Neural progenitor cell (in vitro differentiated cells): ENCODE results near the gene KRTAP2-3. TPM values are rescaled to one million over a fixed set of nuclear protein-coding genes. Genes with fewer than 3 reads are reported as not detected.
A peak's percentile ranks its signal among the peaks of the same experiment; 100 is the strongest.

Source experiments
- DNase-seq: peaks from one replicate; pipeline ENCODE4 v3.0.0-alpha.2; 2016; ENCODE audit warnings: low spot score
- H2AFZ ChIP-seq: fragments of 200-600 bp; sonication (generic); replicated peaks from 2 replicates; pipeline ENCODE4 v1.6.1; 2016; ENCODE audit warnings: antibody characterized with exemption
- H3F3A ChIP-seq: fragments of 200-600 bp; sonication (generic); 2 replicates; pipeline ENCODE4 v1.6.1; 2016; ENCODE audit warnings: antibody characterized with exemption, low read depth
- H3K27ac ChIP-seq: fragments of 200-600 bp; sonication (generic); 2 replicates; pipeline ENCODE4 v1.5.1; 2016; ENCODE audit warnings: mild to moderate bottlenecking
- H3K27me3 ChIP-seq: fragments of 200-600 bp; sonication (generic); 2 replicates; pipeline ENCODE4 v1.6.1; 2016; ENCODE audit warnings: mild to moderate bottlenecking, moderate library complexity
- H3K36me3 ChIP-seq: fragments of 200-600 bp; sonication (generic); 2 replicates; pipeline ENCODE4 v1.5.1; 2016
- H3K4me1 ChIP-seq: fragments of 200-600 bp; sonication (generic); 2 replicates; pipeline ENCODE4 v1.6.1; 2016; ENCODE audit warnings: mixed run types
- H3K4me2 ChIP-seq: fragments of 200-600 bp; sonication (generic); 2 replicates; pipeline ENCODE4 v1.6.1; 2016
- H3K4me3 ChIP-seq: fragments of 200-600 bp; sonication (generic); 2 replicates; pipeline ENCODE4 v1.5.1; 2016
- H3K79me2 ChIP-seq: fragments of 200-600 bp; sonication (generic); 2 replicates; pipeline ENCODE4 v1.6.1; 2016; ENCODE audit warnings: low read depth
- H3K9ac ChIP-seq: fragments of 200-600 bp; sonication (generic); 2 replicates; pipeline ENCODE4 v1.6.1; 2016
- H3K9me3 ChIP-seq: fragments of 200-600 bp; sonication (generic); 2 replicates; pipeline ENCODE4 v1.5.1; 2016; ENCODE audit warnings: low read depth
- H4K20me1 ChIP-seq: fragments of 200-600 bp; sonication (generic); 2 replicates; pipeline ENCODE4 v1.6.1; 2016; ENCODE audit warnings: low read depth
- H3K27ac Mint-ChIP-seq: 3 replicates; pipeline ENCODE4 v1.8.0; 2021; ENCODE audit warnings: mixed read lengths
- H3K27me3 Mint-ChIP-seq: 2 replicates; pipeline ENCODE4 v1.8.0; 2022; ENCODE audit warnings: low read depth, mild to moderate bottlenecking, inconsistent platforms, moderate library complexity, mixed read lengths; ENCODE audit not compliant: insufficient read depth
- H3K36me3 Mint-ChIP-seq: 3 replicates; pipeline ENCODE4 v1.8.0; 2021; ENCODE audit warnings: mixed read lengths
- H3K4me1 Mint-ChIP-seq: 3 replicates; pipeline ENCODE4 v1.8.0; 2021; ENCODE audit warnings: mixed read lengths
- H3K4me3 Mint-ChIP-seq: 3 replicates; pipeline ENCODE4 v1.8.0; 2021; ENCODE audit warnings: mild to moderate bottlenecking, moderate library complexity, mixed read lengths
- H3K9me3 Mint-ChIP-seq: 3 replicates; pipeline ENCODE4 v1.8.0; 2020; ENCODE audit warnings: mixed read lengths
- CTCF ChIP-seq: fragments of 200-600 bp; sonication (generic); IDR thresholded peaks from 2 replicates; pipeline ENCODE4 v1.5.1; 2017; ENCODE audit warnings: antibody characterized with exemption, mild to moderate bottlenecking
- EZH2 ChIP-seq: fragments of 200-600 bp; sonication (generic); IDR thresholded peaks from 2 replicates; pipeline ENCODE4 v1.6.1; 2017; ENCODE audit warnings: antibody characterized with exemption, mild to moderate bottlenecking, moderate library complexity
- EZH2phosphoT487 ChIP-seq: fragments of 200-600 bp; sonication (generic); IDR thresholded peaks from 2 replicates; pipeline ENCODE4 v1.6.1; 2017; ENCODE audit warnings: antibody characterized with exemption
- total RNA-seq: library from RNA; depleted of rRNA; stranded (reverse); fragments of >200 nt; gene quantifications from 2 replicates; pipeline ENCODE4 v1.2.3, GENCODE V29; 2015; ENCODE audit warnings: low replicate concordance

Gene KRTAP2-3
- total RNA-seq, 1 donor from 2014 or later = not detected

- peaks cover 18% of the 10 kb centered on the region for H3K4me1 ChIP-seq
- no peaks in the 10 kb centered on the region for H4K20me1 ChIP-seq
- TF ChIP-seq EZH2 (no peak), EZH2phosphoT487 (no peak), CTCF (no peak)
- Mint-ChIP-seq H3K27me3 (no peaks in the 10 kb centered on the region), H3K27ac (no peak overlapping the region), H3K4me3 (no peak overlapping the region), H3K36me3 (no peaks in the 10 kb centered on the region), H3K4me1 (peaks cover 6% of the 10 kb centered on the region), H3K9me3 (no peaks in the 10 kb centered on the region)
- no peaks in the 10 kb centered on the region for H3K27me3 ChIP-seq
- peak overlapping the region; percentile 8 for H2AFZ ChIP-seq
- DNase-seq = peak; percentile 56
- H3K36me3 ChIP-seq = no peaks in the 10 kb centered on the region
- H3K79me2 ChIP-seq = no peaks in the 10 kb centered on the region
- H3K27ac ChIP-seq = no peak overlapping the region
- H3K4me3 ChIP-seq = no peak overlapping the region
- no peaks in the 10 kb centered on the region for H3F3A ChIP-seq
- H3K4me2 ChIP-seq = peak overlapping the region; percentile 28
- H3K9me3 ChIP-seq = no peaks in the 10 kb centered on the region
- no peak overlapping the region for H3K9ac ChIP-seq
These were observed 50.6 kb downstream of the KRTAP2-3 start for GRCh38 chr17:41009301-41009760.

Other genes starting within 250 kb of the KRTAP2-3 start
- 7.5 and 19.3 TPM in 2 replicates for gene KRT10, start 237.5 kb downstream of the KRTAP2-3 start, total RNA-seq
- gene KRT12, start 192.9 kb downstream of the KRTAP2-3 start, total RNA-seq = not detected in 2 replicates
- not detected in 2 replicates for gene KRT20, start 174.9 kb downstream of the KRTAP2-3 start, total RNA-seq
- 0.60 TPM in 1 of 2 replicates, not detected in the other for gene KRT23, start 122.5 kb downstream of the KRTAP2-3 start, total RNA-seq
- gene KRT39, start 93.2 kb downstream of the KRTAP2-3 start, total RNA-seq = not detected in 2 replicates
- not detected in 2 replicates for gene KRT40, start 75.8 kb downstream of the KRTAP2-3 start, total RNA-seq
- gene KRTAP3-3, start 66.0 kb downstream of the KRTAP2-3 start, total RNA-seq = not detected in 2 replicates
- gene KRTAP3-2, start 60.2 kb downstream of the KRTAP2-3 start, total RNA-seq = not detected in 2 replicates
- not detected in 2 replicates for gene KRTAP3-1, start 51.0 kb downstream of the KRTAP2-3 start, total RNA-seq
- not detected in 2 replicates for gene KRTAP1-5, start 32.9 kb downstream of the KRTAP2-3 start, total RNA-seq
- gene KRTAP1-4, start 29.9 kb downstream of the KRTAP2-3 start, total RNA-seq = not detected in 2 replicates
- gene KRTAP1-3, start 25.2 kb downstream of the KRTAP2-3 start, total RNA-seq = not detected in 2 replicates
- gene KRTAP1-1, start 18.7 kb downstream of the KRTAP2-3 start, total RNA-seq = not detected in 2 replicates
- gene KRTAP2-1, start 12.8 kb downstream of the KRTAP2-3 start, total RNA-seq = not detected in 2 replicates
- not detected in 2 replicates for gene KRTAP2-2, start 4.9 kb downstream of the KRTAP2-3 start, total RNA-seq
- gene KRTAP2-4, start 5.8 kb upstream of the KRTAP2-3 start, total RNA-seq = not detected in 2 replicates
- not detected in 2 replicates for gene KRTAP4-7, start 24.0 kb upstream of the KRTAP2-3 start, total RNA-seq
- gene KRTAP4-8, start 38.0 kb upstream of the KRTAP2-3 start, total RNA-seq = not detected in 2 replicates
- gene KRTAP4-16, start 42.1 kb upstream of the KRTAP2-3 start, total RNA-seq = not detected in 2 replicates
- not detected in 2 replicates for gene KRTAP4-9, start 45.3 kb upstream of the KRTAP2-3 start, total RNA-seq
- not detected in 2 replicates for gene KRTAP4-11, start 58.3 kb upstream of the KRTAP2-3 start, total RNA-seq
- gene KRTAP4-12, start 64.1 kb upstream of the KRTAP2-3 start, total RNA-seq = not detected in 2 replicates
- gene KRTAP4-6, start 80.4 kb upstream of the KRTAP2-3 start, total RNA-seq = not detected in 2 replicates
- not detected in 2 replicates for gene KRTAP4-5, start 89.7 kb upstream of the KRTAP2-3 start, total RNA-seq
- not detected in 2 replicates for gene KRTAP4-4, start 100.6 kb upstream of the KRTAP2-3 start, total RNA-seq
- not detected in 2 replicates for gene KRTAP4-3, start 108.1 kb upstream of the KRTAP2-3 start, total RNA-seq
- gene KRTAP4-2, start 118.1 kb upstream of the KRTAP2-3 start, total RNA-seq = not detected in 2 replicates
- gene KRTAP4-1, start 124.8 kb upstream of the KRTAP2-3 start, total RNA-seq = 0.12 TPM in 1 of 2 replicates, not detected in the other
- gene KRTAP9-1, start 129.8 kb upstream of the KRTAP2-3 start, total RNA-seq = not detected in 2 replicates
- gene KRTAP9-2, start 166.5 kb upstream of the KRTAP2-3 start, total RNA-seq = not detected in 2 replicates
- not detected in 2 replicates for gene KRTAP9-3, start 172.3 kb upstream of the KRTAP2-3 start, total RNA-seq
- gene KRTAP9-8, start 177.9 kb upstream of the KRTAP2-3 start, total RNA-seq = not detected in 2 replicates
- not detected in 2 replicates for gene KRTAP9-4, start 189.6 kb upstream of the KRTAP2-3 start, total RNA-seq
- not detected in 2 replicates for gene KRTAP9-9, start 195.3 kb upstream of the KRTAP2-3 start, total RNA-seq
- not detected in 2 replicates for gene KRTAP9-6, start 205.3 kb upstream of the KRTAP2-3 start, total RNA-seq
- gene KRTAP9-7, start 215.6 kb upstream of the KRTAP2-3 start, total RNA-seq = not detected in 2 replicates
- not detected in 2 replicates for gene KRTAP29-1, start 242.7 kb upstream of the KRTAP2-3 start, total RNA-seq
- gene KRTAP16-1, start 249.2 kb upstream of the KRTAP2-3 start, total RNA-seq = not detected in 2 replicates